Measurements from ENCODE around the gene EXOC4. TPM values are rescaled to one million over a fixed set of nuclear protein-coding genes. Genes with fewer than 3 reads are reported as not detected.
"Not testable (repeated sequence)": the region's sequence is repeated elsewhere in the genome, so short reads cannot be mapped to it uniquely, and the experiment has no call there.

The EXOC4 gene
- total RNA-seq, 1 donor from 2014 or later: 41.3 TPM

DNA sequence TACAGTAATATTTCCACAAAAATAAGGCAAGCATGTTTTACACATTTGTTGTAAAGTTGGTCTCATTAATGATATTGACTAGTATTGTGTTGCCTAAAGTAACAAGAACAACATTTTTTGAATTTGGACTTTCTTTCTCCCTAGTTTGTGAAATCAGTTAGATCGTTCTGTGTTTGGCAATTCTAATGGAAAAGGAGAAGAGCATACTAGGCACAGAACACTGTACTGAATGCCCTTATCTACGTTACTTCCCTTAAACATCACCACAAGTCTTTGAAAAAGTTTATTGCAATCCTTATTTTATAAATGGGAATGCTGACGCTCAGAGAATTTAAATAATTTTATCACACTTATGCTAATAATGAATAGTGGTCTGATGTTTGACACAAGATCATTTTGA lies 372.2 kb downstream of the EXOC4 start:
- DNase-seq (ENCODE audit: low read depth): no peak
- H3K4me3 ChIP-seq (ENCODE audit: low read depth, low read length): no peak overlapping the region
- TF ChIP-seq, protein P1, sequence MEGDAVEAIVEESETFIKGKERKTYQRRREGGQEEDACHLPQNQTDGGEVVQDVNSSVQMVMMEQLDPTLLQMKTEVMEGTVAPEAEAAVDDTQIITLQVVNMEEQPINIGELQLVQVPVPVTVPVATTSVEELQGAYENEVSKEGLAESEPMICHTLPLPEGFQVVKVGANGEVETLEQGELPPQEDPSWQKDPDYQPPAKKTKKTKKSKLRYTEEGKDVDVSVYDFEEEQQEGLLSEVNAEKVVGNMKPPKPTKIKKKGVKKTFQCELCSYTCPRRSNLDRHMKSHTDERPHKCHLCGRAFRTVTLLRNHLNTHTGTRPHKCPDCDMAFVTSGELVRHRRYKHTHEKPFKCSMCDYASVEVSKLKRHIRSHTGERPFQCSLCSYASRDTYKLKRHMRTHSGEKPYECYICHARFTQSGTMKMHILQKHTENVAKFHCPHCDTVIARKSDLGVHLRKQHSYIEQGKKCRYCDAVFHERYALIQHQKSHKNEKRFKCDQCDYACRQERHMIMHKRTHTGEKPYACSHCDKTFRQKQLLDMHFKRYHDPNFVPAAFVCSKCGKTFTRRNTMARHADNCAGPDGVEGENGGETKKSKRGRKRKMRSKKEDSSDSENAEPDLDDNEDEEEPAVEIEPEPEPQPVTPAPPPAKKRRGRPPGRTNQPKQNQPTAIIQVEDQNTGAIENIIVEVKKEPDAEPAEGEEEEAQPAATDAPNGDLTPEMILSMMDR (conservative IDR thresholded peaks at IDR 0.05; ENCODE audit: low read depth, low read length): no peak

DNA sequence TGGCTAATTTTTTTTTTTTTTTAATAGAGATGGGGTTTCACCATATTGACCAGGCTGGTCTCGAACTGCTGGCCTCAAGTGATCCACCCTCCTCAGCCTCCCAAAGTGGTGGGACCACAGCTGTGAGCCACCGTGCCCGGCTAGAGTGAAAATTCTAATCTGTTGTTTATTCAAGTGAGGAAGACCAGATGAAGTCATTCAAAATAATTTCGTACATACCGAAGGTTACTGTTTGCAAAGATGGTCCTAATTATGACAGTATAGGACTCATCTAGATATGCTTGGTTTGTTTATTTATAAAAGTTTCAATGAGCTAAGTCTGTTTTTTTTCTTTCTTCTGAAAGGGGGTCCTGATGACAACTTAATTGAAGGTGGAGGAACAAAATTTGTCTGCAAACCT lies 376.8 kb downstream of the EXOC4 start:
- no peak for DNase-seq (ENCODE audit: low read depth)
- H3K4me3 ChIP-seq (ENCODE audit: low read depth, low read length): no peak overlapping the region
- TF ChIP-seq, protein P1 (conservative IDR thresholded peaks at IDR 0.05; ENCODE audit: low read depth, low read length): no peak

DNA sequence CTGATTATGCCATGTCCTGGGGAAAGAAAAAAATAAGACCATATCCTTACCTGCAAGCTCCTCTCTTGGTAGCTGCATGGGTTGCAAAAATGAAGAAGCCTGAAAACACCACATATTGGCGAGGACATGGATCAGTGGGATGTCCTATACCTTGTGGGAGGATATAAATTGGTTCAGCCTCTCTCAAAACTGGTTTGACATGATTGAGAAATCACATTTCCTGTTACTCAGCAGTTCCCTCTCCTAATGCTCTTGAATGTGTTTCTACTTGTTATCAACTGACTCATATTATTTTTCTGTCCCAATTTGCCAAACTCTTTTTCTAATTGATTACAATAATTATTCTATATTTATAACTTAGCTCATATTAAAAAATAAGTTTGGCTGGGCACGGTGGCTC lies 380.2 kb downstream of the EXOC4 start:
- no peak for DNase-seq (ENCODE audit: low read depth)
- TF ChIP-seq, protein P1 (conservative IDR thresholded peaks at IDR 0.05; ENCODE audit: low read depth, low read length): no peak
- H3K4me3 ChIP-seq (ENCODE audit: low read depth, low read length): no peak overlapping the region

DNA sequence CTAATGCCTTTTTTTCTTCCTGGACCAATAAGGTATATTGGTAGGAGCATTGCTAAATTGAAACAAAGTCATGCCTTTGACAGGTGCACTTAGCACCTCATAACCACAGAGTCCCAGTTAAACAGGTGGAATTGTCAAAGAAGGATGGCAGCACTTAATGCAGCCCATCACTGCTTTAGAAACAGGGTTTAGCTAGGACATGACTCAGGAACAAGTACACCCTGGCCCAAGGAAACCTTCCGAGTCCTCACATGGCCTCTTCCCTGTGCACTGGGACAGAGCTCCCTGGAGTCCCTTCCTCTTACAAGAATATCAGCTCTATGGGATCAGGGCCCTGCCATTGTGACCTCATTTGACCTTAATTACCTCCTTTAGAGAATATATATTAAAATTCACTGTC lies 382.7 kb downstream of the EXOC4 start:
- DNase-seq (ENCODE audit: low read depth): no peak
- no peak overlapping the region for H3K4me3 ChIP-seq (ENCODE audit: low read depth, low read length)
- TF ChIP-seq, protein P1 (conservative IDR thresholded peaks at IDR 0.05; ENCODE audit: low read depth, low read length): no peak

DNA sequence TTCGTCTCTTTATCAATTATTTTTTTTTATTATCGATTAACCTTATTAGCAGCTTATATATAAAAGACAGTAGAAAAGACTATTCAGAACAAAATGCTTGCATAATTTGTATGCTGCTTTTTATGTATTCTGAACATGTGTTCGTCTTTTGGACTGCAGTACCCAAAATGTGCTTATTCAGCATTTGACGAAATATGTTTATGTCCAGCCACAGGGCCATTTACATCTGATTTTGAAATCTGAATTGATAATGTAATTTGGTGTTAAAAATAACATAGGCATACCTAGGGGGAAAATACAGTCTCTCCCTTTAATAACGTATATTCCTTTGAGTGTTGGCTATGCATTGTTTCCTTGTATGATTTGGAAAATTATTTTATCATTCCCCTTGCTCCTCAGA lies 386.0 kb downstream of the EXOC4 start:
- TF ChIP-seq, protein P1 (conservative IDR thresholded peaks at IDR 0.05; ENCODE audit: low read depth, low read length): no peak
- H3K4me3 ChIP-seq (ENCODE audit: low read depth, low read length): no peak overlapping the region
- DNase-seq (ENCODE audit: low read depth): no peak

DNA sequence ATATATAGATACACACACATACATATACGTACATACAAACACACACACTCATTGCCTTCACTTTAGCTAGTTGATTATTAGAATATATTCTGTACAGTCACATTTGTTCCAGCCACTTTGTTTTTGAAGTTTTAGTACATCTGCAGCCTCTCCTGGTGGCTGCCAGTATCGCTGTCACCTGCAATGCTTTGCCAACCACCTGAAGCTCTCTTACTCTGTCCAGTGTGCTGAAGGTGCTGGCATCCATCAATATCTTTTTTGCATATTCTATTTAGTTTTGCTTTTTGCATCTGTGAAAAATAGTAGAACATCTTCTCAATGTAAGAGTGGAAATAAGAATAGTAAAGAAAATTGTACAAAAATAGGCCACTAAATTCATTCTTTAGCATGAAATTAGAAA lies 388.6 kb downstream of the EXOC4 start:
- TF ChIP-seq, protein P1 (conservative IDR thresholded peaks at IDR 0.05; ENCODE audit: low read depth, low read length): no peak
- no peak overlapping the region for H3K4me3 ChIP-seq (ENCODE audit: low read depth, low read length)
- DNase-seq (ENCODE audit: low read depth): no peak

DNA sequence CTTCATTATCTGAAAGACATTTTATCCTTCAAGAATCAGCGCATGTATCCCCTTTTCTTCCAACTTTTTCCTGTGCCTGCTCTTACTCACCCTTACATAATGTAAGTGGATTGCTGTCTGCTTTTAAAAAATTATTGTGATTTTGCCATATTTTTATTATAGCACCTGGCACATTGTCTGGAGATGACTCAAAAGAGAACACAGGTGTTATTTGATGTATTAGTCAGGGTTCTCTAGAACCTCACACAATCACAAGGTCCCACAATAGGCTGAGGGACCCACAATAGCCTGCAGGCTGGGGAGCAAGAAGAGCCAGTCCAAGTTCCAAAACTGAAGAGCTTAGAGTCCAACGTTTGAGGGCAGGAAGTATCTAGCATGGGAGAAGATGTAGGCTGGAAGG lies 390.0 kb downstream of the EXOC4 start:
- TF ChIP-seq, protein P1 (conservative IDR thresholded peaks at IDR 0.05; ENCODE audit: low read depth, low read length): no peak
- DNase-seq (ENCODE audit: low read depth): no peak
- no peak overlapping the region for H3K4me3 ChIP-seq (ENCODE audit: low read depth, low read length)

DNA sequence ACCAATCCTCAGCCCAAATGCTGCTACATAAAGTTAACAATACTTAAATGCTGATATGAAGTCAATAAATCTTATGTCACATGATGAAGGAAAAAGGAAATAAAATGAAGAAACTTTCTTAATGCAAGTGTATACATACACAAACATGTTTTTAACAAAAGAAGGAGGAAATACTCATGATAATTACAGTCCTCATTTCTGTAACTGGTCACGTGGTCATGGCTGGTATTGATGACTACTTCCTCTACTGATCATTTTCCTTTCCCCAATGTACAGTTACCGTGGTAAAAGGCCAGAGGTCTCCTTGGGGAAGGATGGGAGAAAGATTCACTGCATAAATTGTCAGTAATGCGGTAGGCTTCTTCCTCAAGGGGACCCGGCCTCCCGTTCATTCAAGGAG lies 390.8 kb downstream of the EXOC4 start:
- DNase-seq (ENCODE audit: low read depth); H3K4me3 ChIP-seq (ENCODE audit: low read depth, low read length): not testable (repeated sequence)
